ENCODE data around the gene ACP1. TPM values are rescaled to one million over a fixed set of nuclear protein-coding genes. Genes with fewer than 3 reads are reported as not detected.

ACP1 gene
- total RNA-seq, 1 donor from 2014 or later, result 57.9 TPM

DNA sequence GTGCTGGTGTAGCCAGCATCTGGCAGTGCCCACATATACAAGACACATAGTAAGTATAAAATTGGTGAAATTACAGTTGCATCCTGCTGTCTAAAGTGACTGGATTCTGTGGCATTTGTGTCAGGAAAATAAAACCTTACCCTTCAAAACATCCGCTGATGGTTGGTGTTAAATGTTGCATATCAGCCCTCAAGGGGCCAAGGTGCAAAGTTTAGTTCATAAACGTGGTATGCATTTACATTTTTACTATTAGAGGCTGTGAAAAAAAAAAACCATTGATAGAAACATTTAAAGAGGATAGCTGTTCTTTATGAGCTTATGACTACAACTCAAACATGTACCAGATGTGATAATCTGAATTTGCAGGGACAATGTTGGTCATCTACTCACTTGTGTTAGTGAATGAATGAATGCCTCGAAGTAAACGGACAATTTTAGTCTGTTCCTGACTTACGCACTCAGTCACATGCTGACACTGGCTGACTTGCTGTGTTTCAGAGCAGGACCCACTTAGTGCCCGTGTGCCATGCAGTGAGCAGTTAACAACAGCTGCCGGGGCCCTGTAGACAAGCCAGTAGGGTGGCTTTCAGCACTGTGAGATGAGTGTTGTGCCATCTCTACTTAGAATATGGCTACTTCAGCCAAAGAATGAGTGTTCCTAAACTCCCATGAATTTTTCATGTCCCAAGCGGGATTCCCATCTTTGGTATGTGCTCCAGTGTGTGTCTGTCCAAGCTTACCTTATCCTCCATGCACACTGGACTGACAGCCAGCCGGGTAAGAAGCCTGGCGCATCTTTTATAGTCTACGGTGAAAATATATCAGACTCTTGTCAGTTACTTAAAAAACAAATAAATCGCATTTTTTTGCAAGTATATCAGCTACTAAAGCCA is 17.9 kb downstream of the ACP1 start:
- H3K4me3 ChIP-seq, result no peak overlapping the region
- H3K4me1 ChIP-seq, result peaks cover 9% of the 10 kb centered on the region
- intact Hi-C loops (cut with DNase I), result no loop called here
- no peak overlapping the region for H3K27ac ChIP-seq
- TF ChIP-seq, protein P1, sequence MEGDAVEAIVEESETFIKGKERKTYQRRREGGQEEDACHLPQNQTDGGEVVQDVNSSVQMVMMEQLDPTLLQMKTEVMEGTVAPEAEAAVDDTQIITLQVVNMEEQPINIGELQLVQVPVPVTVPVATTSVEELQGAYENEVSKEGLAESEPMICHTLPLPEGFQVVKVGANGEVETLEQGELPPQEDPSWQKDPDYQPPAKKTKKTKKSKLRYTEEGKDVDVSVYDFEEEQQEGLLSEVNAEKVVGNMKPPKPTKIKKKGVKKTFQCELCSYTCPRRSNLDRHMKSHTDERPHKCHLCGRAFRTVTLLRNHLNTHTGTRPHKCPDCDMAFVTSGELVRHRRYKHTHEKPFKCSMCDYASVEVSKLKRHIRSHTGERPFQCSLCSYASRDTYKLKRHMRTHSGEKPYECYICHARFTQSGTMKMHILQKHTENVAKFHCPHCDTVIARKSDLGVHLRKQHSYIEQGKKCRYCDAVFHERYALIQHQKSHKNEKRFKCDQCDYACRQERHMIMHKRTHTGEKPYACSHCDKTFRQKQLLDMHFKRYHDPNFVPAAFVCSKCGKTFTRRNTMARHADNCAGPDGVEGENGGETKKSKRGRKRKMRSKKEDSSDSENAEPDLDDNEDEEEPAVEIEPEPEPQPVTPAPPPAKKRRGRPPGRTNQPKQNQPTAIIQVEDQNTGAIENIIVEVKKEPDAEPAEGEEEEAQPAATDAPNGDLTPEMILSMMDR (IDR thresholded peaks at IDR 0.05), result no peak
- TF ChIP-seq POLR2A (IDR thresholded peaks at IDR 0.05), result no peak
- TF ChIP-seq POLR2AphosphoS5 (IDR thresholded peaks at IDR 0.05; ENCODE audit: insufficient read depth in 1 of 2, low read depth in 1 of 2), result no peak
- H3K27me3 ChIP-seq, result no peaks in the 10 kb centered on the region
- peaks cover 0 to 44% of the 10 kb centered on the region in 2 donors for H3K36me3 ChIP-seq
- DNase-seq (ENCODE audit: extremely low spot score in 2 of 2), result peak in 1 of 2 donors; percentile 56
- H3K9me3 ChIP-seq, result no peaks in the 10 kb centered on the region

DNA sequence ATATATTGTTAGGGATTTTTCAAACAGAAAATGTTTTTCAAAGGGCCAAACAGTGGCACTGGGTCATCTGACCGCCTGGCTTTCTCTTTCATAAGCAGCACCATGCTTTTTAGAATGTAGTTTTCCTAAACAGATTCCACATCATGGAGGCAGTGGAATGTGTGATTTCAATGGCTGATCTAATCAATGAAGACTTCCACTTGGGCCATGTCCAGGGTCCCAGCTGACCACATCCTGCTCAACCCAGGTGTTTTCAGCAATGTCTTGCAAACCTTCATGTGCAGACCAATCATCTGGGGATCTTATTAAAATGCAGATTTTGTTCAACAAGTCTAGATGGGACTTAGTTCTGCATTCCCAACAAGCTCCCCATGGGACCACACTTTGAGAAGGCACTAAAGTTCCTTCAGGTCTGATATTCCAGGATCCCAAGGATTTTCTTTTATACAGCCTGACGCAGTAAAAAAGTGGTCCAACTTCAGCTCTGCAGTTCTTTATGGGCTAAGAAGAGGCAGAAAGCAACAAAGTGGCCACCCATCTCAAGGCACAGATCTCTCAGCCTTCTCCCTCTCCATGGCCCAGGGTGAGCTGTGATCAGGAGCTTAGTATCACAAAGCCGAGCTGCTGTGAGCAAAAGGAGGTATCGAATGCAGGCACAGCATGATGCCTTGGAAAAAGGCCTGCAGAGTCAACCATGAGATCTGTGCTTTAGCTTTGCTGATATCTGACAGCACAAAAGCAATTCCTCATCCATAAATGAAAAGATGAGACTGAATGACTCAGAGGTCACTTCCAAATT is 19.4 kb downstream of the ACP1 start:
- intact Hi-C loops (cut with DNase I), result no loop called here
- no peak overlapping the region for H3K27ac ChIP-seq
- no peaks in the 10 kb centered on the region for H3K9me3 ChIP-seq
- peaks cover 0 to 28% of the 10 kb centered on the region in 2 donors for H3K36me3 ChIP-seq
- peaks cover 2% of the 10 kb centered on the region for H3K27me3 ChIP-seq
- DNase-seq (ENCODE audit: extremely low spot score in 2 of 2), result peak in 1 of 2 donors; percentile 62
- H3K4me1 ChIP-seq, result peaks cover 21% of the 10 kb centered on the region
- TF ChIP-seq, protein P1 (IDR thresholded peaks at IDR 0.05), result no peak
- TF ChIP-seq POLR2A (IDR thresholded peaks at IDR 0.05), result no peak
- no peak for TF ChIP-seq POLR2AphosphoS5 (IDR thresholded peaks at IDR 0.05; ENCODE audit: insufficient read depth in 1 of 2, low read depth in 1 of 2)
- H3K4me3 ChIP-seq, result no peak overlapping the region

DNA sequence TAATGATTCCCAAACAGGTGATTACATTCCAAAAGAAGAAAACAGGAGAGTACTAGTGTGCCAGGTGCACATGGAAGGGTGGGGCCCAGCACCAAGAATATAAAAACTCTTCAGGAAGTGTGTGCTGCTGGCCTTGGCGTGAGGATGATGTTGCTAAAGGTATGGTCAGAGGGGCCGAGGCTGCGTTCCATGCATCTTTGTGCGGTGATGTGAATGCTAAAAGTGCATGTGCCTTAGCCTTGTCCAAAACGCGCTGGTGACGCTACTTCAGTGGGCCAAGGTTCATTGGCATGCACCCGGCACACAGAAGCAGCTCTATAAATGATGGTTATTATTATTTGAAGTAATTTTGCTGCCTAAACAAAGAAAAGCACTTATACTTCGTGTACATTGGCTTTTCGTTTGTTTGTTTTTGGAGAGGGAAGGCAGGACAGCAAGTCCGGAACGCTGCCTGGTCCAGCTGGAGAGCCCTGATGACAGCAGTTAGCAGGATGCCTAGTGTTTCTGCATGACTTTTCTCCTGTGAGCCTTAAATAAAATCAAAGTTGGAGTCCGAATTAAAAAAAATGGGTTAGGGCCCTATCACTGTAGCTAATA is 20.2 kb downstream of the ACP1 start:
- Histone ChIP-seq H3K27me3 (peaks cover 4% of the 10 kb centered on the region), H3K4me1 (peaks cover 29% of the 10 kb centered on the region), H3K4me3 (no peak overlapping the region), H3K9me3 (no peaks in the 10 kb centered on the region), H3K36me3 (peaks cover 0 to 20% of the 10 kb centered on the region in 2 donors), H3K27ac (no peak overlapping the region)
- peak in 1 of 2 donors; percentile 37 for DNase-seq (ENCODE audit: extremely low spot score in 2 of 2)
- TF ChIP-seq POLR2A (IDR thresholded peaks at IDR 0.05) (no peak), POLR2AphosphoS5 (IDR thresholded peaks at IDR 0.05; ENCODE audit: insufficient read depth in 1 of 2, low read depth in 1 of 2) (no peak)
- TF ChIP-seq, protein P1 (IDR thresholded peaks at IDR 0.05), result no peak
- intact Hi-C loops (cut with DNase I), result no loop called here

DNA sequence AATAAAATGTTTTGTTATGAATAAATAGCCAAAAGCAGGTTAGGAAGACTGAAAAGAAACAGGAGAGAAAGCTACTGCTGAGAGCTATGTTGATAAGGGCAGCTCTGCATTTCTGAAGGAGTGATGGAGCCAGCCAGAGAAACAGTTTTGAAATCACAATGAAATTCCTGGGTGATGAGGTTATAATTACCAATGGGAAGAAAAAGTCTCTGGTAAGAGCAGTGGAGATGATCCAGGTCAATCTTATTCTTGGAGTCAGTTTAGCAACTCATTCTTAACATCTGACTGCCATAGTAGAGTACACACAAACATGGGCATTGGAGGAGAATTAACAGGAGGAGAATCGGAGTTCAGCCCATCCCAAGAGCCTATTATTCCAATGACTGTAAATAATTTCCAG is 20.8 kb downstream of the ACP1 start:
- no peak overlapping the region for H3K4me3 ChIP-seq
- peaks cover 0 to 18% of the 10 kb centered on the region in 2 donors for H3K36me3 ChIP-seq
- TF ChIP-seq POLR2AphosphoS5 (IDR thresholded peaks at IDR 0.05; ENCODE audit: insufficient read depth in 1 of 2, low read depth in 1 of 2) (no peak), POLR2A (IDR thresholded peaks at IDR 0.05) (no peak)
- TF ChIP-seq, protein P1 (IDR thresholded peaks at IDR 0.05), result no peak
- H3K4me1 ChIP-seq, result peaks cover 31% of the 10 kb centered on the region
- intact Hi-C loops (cut with DNase I), result no loop called here
- H3K27ac ChIP-seq, result no peak overlapping the region
- H3K9me3 ChIP-seq, result no peaks in the 10 kb centered on the region
- no peak for DNase-seq (ENCODE audit: extremely low spot score in 2 of 2)
- peaks cover 4% of the 10 kb centered on the region for H3K27me3 ChIP-seq
